Testis (tissue), 2 donors: ENCODE measurements around the gene VAMP8.
"Not testable (repeated sequence)": the region's sequence is repeated elsewhere in the genome, so short reads cannot be mapped to it uniquely, and the experiment has no call there.

Experiments
- CTCF ChIP-seq, 3 experiments: fragments of 450-650 bp in 2 of 3; fragments of 200-600 bp in 1 of 3; sonication (generic) in 1 of 3; IDR thresholded peaks; one replicate each; pipeline ENCODE4 v1.5.1; 2016 to 2019; ENCODE audit warnings: antibody characterized with exemption in 3 of 3, mild to moderate bottlenecking in 2 of 3, moderate library complexity in 1 of 3
- POLR2A ChIP-seq: fragments of 450-650 bp; IDR thresholded peaks from one replicate; pipeline ENCODE4 v1.6.1; 2017; ENCODE audit warnings: antibody characterized with exemption, mild to moderate bottlenecking, moderate library complexity

GRCh38 chr2:85592299-85592698 is 14.9 kb downstream of the VAMP8 start:
- TF ChIP-seq CTCF (IDR thresholded peaks at IDR 0.05); POLR2A: not testable (repeated sequence)
